GM18870 (cell line): ENCODE results near the gene NPHP4.

Experiments
- ATAC-seq: cut with Tn5 transposase; IDR thresholded peaks from one replicate; pipeline ENCODE4 v1.9.1; 2021; ENCODE audit warnings: moderate library complexity; ENCODE audit not compliant: unreplicated experiment

NPHP4 gene

DNA sequence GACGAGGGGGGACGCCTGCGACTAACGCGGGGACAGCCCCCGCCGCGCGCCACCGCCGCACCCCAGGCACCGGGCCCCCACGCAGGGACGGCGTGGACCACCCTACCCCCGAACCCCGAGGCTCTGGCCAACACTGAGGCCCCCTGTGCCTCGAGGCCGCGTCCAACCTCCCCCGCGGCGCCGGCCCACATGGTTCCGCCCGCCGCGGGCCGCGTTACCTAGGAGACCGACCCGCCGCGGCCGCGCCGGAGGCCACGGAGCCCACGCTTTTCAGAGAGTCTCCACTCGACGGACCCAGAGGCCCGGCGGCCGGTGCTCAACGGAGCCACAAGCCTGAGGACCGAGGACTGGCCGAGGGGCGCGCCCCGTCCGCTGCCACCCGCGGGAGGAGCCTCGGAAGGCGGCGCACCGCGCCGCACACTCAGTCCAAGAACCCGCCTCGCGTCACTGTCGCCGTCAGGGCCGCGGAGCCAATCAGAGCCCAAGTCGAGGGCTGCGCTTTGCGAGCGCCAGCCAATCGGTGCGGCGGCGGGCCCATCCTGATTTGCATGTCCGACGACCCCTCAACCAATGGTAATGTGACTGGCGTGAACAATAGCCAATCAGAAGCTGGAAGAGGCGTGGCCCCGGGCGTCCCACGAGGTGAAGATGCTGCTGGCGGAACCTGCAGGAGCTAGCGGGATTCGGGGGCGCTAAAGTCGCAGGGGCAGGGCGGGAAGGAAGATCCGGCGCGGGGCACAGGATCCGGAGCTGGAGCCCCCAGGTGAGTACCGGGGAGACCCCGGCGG, at the start of gene NPHP4:
Gene NPHP4 (minus strand): TSS at position 400 of the 788 bp plus-strand sequence. CDS start 6,136 bp downstream, outside the sequence.
- ATAC-seq: peak; percentile 95

DNA sequence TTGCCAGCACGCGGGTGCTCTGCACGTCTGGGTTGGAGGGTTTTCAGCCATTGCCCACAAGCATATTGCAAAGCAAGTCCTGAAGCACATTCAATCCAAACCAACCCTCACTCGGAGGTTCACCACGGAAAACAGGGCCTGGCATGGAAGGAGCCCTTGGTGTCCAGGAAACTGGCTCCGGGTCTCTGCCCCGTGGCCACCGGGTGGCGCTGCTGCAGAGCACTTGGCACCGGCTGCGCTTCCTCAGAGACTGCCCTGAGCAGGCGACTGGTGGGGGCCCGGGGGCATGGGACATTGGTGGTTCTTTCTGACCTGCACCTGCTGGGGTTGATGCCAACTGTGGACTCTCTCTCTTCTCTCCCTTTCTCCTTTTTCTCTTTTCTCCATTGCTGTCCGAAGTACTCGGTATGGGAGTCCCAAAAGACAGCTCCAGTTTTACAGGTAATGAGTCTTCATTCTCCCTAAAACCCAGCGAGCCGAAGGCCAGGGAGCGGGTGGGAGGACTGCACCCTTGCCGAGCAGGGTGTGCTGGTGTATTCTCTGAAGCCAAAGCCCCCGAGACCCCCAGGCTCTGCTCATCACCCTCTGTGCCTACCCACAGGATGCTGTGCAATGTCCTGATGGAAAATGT, 49.3 kb upstream of the NPHP4 start:
- ATAC-seq: no peak

DNA sequence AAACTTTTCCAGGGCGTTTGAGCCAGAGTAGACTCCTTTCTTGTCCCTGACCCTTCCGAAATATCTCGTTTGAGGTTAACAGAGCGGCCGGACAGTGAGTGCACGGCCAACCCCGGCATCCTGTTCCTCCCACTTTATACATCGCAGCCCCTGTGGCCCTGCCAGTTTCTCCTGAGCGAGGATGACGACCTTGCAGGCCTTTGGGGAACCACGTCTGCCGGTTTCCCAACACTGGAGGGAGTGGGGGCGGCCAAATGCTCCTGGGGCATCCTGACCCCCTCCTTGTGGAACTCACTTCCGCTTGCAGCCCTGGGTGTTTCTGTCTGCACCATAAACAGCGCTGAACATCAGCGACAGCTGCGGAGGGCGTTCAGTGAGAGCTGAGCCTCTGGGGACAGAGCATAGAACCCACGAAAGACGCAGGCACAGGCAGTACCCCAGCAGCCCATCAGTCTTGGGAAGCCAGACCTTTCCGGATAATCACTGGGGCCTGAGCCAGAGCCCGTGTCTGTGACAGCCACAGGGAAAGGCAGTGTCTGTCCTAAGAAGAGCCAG, 48.7 kb upstream of the NPHP4 start:
- ATAC-seq: no peak

DNA sequence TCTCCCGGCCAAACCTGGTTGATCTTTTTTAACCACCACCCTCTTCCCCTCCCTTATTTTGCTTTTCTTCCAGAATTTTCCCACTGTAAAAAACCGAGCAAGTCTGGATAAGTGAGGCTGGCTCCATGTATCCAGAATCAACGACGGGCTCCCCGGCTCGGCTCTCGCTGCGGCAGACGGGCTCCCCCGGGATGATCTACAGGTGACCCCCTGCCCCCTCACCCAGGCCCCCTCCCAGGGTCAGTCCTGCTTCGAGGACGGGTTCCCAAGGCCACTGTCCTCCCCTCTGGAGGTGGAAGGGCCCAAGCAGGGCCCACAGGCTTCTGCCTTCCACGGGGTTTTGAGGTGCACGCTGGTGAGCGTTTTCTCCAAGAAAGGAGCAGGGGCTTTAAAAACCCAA, 48.2 kb upstream of the NPHP4 start:
- no peak for ATAC-seq

DNA sequence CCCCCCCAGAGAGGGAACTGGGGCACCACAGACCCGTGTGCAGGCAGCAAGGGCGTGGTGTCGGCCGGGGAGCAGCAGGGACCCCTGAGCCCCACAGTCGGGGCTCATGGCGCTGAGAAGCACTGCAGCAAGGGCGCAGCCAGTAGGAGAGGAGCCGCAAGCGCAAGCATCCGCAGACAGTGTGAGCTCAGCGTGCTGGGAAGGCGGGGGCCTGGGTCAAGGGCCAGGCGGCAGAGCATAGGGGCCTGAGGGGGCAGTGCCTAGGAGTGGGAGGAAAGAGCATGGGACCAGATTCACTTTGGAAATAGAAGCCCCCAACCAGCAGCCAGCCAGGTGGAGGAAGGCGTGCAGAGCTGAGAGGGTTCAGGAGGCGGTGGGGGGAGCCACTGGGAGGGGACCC, 46.8 kb upstream of the NPHP4 start:
- no peak for ATAC-seq

DNA sequence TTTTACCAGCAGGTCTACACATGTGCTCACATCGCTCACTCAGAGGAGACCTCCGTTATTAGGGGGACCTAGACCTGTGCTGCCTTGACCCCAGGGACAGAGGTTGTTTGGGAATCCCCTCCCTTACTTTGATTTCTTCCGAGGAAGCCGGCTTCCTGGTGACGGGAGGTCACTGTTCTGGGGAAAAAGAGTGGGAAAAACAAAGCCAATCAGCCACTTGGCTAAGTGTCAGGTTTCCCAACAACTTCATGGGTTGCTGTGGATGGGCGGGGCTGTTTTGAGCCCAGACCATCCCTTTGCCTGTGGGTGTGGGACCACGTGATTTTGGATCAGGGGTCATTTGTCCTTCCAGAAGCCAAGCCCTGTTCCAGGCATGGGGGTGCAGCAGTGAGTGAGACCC, 46.4 kb upstream of the NPHP4 start:
- no peak for ATAC-seq

DNA sequence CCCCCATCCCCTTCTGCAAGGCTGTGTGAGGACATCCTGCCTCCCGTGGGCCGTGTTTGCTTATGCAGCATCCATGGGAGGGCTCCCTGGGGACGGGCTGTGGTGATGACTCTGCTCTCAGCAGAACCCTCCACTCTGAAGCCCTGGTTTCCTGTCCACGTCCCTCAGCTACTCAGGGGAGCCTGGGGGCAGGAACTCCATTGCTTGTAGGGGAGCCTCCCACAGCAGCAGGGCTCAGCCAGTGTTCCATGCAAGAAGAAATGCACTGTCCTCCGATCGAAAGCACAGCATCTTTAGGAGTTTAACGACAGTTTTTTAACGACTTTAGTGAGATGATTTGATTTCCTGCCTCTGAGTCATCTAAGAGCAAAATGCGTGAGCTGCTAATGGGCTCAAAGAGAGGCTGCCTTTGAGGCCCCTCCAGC, 45.1 kb upstream of the NPHP4 start:
- no peak for ATAC-seq

DNA sequence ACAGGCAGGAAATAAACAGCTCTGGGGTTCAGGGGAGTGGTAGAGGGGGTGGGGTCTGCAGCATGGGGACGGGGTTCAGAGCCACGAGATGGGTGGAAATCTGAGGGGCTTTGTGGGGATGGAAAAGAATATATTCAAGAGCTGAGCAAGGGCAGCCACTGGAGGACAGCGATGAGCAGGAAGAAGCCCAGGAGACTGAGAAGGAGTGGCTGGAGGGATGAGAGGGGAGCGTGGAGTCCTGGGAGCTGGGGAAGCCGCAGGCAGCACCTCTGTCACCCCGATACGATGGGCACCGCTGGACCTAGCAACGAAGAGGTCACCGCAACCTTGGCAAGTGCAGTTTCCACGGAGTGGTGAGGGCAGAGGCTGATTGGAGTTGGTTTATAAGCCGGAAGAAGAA, 43.5 kb upstream of the NPHP4 start:
- ATAC-seq: no peak

DNA sequence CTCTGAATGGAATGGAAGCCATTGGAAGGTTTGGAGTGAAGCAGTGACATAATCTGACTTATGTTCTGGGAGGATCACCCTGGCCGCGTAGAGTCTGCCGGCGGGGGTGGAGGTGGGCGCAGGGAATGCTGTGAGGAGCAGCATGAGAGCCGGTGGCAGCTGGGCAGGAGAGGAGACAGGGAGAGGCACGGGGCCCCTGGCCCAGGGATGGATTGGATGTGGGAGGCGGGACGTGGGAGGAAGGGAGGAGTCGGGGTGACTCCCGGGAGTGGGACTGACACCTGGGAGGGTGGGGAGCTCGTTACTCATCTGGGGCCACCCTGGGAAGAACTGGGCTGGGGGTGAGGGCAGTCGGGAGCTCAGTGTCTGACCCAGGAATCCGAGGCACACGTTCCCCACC, 43.1 kb upstream of the NPHP4 start:
- ATAC-seq: no peak

DNA sequence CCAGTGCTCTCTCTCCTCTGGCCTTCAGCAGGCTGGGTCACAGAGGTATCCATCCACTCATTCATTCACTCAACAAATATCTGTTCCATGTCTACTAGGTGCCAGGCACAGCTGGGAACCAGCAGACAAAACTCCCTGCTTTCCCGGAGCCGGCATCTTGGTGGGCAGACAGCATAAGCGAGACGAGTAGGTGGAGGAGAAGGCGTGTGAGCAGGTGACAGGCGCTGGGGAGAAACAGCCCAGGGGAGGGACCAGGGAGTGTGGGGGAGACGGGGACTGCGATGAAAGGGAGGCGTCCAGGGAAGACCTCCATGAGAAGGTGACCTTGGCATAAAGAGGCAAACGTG, 42.5 kb upstream of the NPHP4 start:
- no peak for ATAC-seq

DNA sequence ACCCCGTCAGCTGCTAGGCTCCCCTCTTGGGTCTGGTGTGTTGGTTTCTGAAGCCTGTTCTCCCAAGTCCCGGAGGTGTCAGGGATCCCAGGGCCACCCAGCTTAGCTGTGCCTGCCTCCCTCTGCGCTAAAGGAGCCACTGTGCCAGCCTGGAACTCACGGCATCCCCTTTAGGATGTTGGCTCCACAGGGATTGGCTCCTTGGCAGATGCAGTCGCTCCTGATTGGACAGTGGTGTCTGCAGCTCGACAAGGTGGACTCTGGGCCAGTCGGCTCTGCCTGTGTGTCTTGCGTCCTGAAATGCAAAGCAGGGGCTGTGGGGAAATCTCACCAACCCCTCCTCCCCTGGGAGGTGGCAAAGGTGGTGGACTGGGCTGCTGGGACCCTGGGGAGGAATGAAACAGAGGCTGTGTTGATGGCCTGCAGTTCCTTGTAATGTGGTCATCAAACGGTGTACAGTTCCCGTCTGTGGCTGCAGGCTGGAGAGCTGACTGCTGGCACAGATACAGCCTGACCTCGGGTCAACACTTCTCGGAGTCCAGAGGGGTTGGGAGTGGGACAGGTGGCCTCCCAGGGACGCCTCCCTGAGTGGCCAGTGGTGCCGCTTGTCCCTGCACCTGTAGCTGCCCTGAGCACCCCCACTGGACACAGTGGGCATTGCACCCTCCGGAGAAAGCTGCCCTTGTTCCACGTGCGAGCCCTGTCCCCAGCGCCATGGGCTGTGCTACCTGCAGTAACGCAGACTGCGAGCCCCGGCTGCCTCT, 41.9 kb upstream of the NPHP4 start:
- ATAC-seq: no peak

DNA sequence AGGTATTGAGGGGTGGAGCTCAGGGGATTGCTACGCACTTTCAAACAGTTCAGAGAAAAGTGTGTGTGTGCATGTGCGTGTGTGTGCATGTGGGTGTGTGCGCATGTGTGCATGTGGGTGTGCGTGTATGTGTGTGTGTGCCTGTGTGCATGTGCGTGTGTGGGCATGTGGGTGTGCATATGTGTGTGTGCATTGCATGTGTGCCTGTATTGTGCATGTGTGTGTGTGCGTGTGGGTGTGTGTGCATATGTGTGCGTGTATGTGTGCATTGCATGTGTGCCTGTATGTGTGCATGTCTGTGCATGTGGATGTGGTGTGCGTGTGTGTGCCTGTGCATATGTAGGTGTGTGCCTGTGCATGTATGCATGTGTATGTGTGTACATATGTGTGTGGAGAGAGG, 40.9 kb upstream of the NPHP4 start:
- ATAC-seq: no peak

DNA sequence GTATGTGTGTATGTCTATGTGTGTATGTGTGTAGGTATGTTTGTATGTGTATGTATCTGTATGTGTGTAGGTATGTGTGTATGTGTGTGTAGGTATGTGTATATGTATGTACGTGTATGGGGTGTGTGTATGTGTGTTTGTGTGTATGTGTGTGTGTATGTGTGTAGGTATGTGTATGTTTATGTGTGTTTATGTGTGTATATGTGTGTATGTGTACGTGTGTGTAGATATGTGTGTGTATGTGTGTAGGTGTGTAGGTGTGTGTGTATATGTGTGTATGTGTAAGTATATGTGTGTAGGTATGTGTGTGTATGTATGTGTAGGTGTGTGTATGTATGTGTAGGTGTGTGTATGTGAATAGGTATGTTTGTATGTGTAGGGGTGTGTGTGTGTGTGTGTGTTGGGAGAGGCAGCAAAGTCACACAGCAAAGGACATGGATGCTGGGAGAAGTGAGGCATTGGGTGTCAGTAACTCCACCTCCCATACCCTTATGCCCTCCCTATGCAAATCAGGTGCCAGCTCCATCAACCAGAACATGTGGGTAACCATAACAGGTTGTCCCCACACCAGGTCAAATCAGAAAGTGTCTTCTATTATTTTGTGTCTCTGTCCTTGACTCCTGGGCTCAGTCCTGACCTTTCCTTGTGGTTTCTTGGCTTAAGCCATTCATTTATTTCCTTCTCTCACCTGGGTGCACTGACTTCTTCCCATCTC, 38.5 kb upstream of the NPHP4 start:
- ATAC-seq: no peak

DNA sequence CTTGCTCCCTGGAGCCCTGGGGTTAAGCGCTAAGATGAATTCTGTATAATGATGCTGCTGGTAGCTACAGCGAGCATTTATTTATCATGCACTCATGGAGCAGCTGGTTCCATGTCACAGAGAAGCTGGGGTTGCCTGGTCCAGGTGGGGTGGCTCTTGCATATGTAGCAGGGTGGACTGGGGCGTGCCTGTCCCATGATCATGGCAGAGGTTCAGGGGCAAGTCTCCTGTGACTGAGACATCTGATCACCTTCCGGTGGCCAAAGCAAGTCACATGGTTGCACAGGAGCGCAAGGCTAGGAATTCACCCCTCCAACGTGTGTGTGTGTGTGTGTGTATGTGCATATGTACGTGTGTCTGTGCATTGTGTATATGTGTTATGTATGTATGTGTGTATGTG, 37.9 kb upstream of the NPHP4 start:
- no peak for ATAC-seq

DNA sequence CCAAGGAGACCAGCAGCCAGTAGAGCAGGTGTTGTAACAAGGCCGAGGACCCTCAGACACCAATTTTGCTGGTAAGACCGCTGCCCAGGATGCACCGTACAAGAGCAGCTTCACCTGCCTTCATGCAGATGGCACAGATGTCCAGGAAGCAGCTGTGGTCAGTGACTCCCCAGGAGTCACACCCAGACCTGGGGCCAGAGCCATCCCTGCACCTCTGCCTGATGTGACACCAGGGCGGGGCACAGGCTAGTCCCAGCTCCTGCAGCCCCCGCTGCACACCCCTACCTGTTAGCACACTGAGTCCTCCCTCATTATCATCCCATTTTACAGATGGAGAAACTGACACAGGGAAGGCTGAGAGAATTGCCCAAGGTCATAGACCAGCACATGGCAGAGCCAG, 37.1 kb upstream of the NPHP4 start:
- ATAC-seq: no peak

DNA sequence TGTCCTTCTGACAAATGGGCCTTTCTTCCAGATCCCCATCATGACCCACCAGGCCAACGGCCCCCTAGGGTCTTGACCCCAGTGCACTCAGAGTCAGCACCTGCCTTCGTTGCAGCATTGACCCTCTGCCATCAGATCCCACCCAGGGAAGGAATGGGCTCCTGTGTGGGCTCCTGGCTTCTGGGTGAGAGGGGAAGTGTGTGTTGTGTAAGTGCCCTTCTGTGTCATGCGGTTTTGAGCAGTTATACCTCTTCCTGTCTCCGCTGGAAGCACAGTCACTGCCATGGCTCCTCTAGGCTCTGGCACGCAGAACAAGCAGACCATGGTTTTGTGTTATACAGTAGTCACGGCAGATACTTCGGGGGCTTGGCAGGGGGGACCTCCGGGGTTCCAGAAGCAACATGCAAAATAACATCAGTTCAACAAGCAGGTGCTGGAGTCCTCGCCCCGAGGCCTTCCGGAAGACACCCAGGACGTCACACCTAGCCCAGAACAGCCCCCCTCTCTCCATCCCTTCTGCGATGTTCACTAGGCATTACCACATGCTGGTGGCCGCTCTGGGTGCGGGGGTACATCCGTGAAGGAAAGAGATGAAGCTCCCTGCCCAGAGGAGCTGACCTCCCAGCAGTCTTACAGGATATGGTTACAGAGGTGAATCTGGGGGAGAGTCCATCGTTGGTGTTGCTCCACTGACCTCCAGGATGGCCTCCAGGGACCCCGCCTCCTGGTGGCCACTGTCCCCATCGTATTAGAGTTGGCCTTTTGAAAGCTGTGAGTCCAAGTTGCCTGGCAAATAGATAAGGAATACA, 36.0 kb upstream of the NPHP4 start:
- ATAC-seq: peak; percentile 34

DNA sequence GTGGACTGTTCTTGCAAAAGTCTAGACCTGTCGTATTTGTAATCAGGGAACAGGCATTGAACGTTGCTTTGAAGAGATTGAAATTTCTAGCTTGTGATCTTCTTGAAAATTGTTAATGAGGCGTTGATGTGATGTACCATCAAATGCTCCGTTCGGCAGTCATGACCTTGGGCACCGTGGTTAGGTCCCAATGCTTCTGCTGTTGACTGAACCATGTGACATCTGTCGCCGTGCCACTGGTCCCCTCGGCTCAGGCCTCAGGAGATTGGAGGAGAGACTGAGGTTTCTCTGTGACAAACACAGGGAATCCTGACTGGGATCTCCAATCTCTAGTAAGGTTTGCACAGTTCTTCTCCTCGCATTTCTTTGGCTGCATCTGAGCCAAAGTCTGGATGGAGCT, 35.4 kb upstream of the NPHP4 start:
- no peak for ATAC-seq

DNA sequence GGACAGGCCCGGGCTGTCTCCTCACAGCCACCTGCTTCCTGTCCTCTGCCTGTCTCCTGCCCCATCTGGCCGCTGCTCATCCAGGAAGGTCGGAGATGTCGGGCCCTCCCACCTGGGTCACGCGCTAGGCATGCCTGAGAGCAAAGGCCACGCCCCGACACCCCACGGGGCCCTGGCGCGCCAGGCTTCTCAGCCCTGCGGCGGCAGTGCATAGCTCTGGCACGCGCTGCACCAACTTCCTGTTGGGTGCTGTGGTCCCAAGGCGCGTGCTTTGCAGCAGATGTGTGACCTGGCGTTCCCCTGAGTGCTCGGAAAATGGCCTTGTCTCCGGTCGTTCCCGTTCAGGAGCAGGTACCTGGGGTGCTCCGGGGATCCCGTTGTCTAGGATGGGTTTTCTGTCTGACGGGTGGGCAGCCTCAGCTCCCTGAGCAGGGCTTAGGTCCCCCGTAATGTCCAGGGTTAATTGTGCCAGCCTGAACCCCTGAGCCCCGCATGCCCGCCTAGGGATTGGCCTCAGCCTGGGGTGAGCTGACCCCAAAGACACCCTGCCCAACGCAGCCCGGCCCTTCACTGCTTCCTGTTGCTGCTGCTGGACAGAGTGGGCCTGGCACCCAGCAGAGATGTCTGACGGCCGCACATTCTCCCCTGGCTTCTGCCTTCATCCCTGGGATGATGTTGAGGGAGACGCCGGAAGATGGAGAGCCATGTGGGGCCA, 34.0 kb upstream of the NPHP4 start:
- peak; percentile 47 for ATAC-seq

DNA sequence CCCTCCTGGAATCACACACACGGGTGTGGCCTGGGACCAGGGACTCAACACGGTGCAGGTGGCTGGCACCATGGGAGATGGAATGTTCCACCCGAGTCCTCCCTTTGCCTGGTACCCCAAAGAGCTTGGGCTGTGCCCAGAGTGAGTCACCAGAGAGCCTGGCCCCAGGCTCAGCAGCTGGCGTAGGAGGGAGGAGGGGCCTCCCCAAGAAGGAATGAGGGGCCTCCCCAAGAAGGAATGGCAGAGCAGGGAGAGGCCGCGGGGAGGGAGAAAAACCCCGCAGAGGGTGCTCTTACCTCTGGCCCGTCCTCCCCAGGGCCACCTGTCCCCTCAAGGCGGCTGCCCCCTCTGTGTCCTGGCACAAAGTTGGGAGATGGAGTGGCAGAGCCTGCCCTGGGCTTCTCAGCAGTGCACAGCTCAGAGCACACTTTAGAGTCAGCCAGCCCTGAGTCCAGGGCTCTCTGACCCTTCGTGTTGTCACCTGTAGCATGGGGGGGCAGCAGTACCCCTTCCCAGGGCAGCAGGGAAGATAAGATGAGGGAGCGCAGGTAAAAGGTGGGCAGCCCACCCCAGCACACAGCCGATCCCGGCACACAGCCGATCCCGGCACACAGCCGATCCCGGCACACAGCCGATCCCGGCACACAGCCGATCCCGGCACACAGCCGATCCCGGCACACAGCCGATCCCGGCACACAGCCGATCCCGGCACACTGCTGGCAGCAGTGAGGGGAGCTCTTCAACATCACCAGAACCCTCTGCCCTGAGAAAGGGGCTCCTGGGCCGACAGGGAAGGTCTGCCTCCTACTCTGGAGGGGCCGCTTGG, 33.3 kb upstream of the NPHP4 start:
- no peak for ATAC-seq
